Fibroblast of mammary gland (primary cell): ENCODE data around the gene TMTC1.

Experiments
- DNase-seq: peaks from one replicate; pipeline ENCODE4 v3.0.0-alpha.2; 2010; ENCODE audit warnings: low read depth
- H3K4me3 ChIP-seq: 2 replicates; pipeline ENCODE4 v1.5.1; 2011; ENCODE audit warnings: low read depth, mild to moderate bottlenecking, low read length, moderate library complexity; ENCODE audit not compliant: control insufficient read depth
- CTCF ChIP-seq: conservative IDR thresholded peaks from 2 replicates; pipeline ENCODE4 v1.5.1; 2011; ENCODE audit warnings: low read depth, low read length, inconsistent platforms; ENCODE audit not compliant: control insufficient read depth, insufficient read depth

Gene TMTC1

GRCh38 chr12:29627221-29627620 lies 156.5 kb downstream of the TMTC1 start:
- TF ChIP-seq CTCF: no peak
- no peak for DNase-seq

GRCh38 chr12:29625359-29625953 lies 158.3 kb downstream of the TMTC1 start:
- TF ChIP-seq CTCF: no peak
- DNase-seq: no peak
- no peak overlapping the region for H3K4me3 ChIP-seq

More at GRCh38 chr12:29627221-29627620, 156.5 kb downstream of the TMTC1 start:
- H3K4me3 ChIP-seq: no peak overlapping the region

- no peak for TF ChIP-seq CTCF
- no peak overlapping the region for H3K4me3 ChIP-seq
- no peak for DNase-seq
Measured at GRCh38 chr12:29622251-29622650, 161.5 kb downstream of the TMTC1 start.

- no peak for TF ChIP-seq CTCF
- no peak for DNase-seq
- H3K4me3 ChIP-seq: no peak overlapping the region
Measured at GRCh38 chr12:29620030-29620429, 163.7 kb downstream of the TMTC1 start.

- no peak overlapping the region for H3K4me3 ChIP-seq
- DNase-seq: no peak
- no peak for TF ChIP-seq CTCF
Measured at GRCh38 chr12:29617407-29617803, 166.3 kb downstream of the TMTC1 start.

GRCh38 chr12:29616664-29617406 lies 166.9 kb downstream of the TMTC1 start:
- DNase-seq: peak; percentile 99
- no peak for TF ChIP-seq CTCF
- H3K4me3 ChIP-seq: no peak overlapping the region
